ENCODE measurements around the gene TBC1D1. TPM values are rescaled to one million over a fixed set of nuclear protein-coding genes. Genes with fewer than 3 reads are reported as not detected.

The TBC1D1 gene
- polyA plus RNA-seq, 3 donors, result 23.3 to 70.0 (median 31.5) TPM

DNA sequence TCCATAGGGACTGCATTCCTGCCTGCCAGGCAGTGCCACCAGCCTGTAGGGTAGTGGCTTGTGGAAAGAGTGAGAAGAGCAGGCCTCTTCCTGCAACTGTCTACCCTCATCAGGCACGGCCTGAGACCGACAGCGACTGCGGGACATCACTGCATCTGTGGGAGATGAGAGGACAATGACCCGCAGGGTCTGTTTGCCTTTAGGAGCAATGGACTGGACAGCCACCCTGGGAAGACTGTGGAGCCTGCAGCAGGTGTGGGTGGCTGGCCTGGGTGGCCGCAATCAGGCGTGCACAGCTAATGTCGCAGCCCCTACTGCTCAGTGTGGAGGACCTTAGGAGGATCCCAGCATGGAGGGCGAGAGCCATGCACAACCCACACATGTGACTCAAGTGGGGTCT, 297.3 kb downstream of the TBC1D1 start:
- peaks cover 0 to 3% (median 2%) of the 10 kb centered on the region in 3 donors for H3K27me3 Mint-ChIP-seq (ENCODE audit: low read depth in 3 of 3)
- no peak overlapping the region for H3K4me3 ChIP-seq (replicated peaks in 1 of 3; ENCODE audit: low read depth in 2 of 3, low read length in 3 of 3)
- WGBS (ENCODE audit: insufficient coverage), result 92% methylated on average over 9 of the region's 9 CpGs

DNA sequence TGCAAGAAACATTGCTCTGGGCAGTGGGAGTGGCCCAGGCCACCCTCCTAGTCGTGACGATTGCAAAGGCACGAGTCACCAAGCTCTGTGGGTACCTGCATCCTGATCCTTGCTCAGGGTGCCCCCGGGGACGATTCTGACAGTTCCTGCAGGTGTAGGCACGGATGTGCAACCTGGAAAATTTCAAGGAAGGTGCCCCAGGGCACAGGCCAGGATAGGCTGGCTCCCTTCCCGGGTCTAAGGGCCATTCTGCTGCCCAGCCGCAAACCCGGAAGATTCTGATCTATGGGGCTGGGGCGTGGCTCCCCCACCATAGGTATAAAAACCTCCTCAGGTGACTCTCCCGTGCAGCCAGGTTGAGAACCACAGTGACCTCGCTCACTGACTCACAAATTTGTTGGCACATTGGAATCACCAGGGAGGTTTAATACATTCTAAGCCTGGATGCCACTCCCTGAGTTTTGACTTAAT, 297.8 kb downstream of the TBC1D1 start:
- peaks cover 0 to 2% (median 2%) of the 10 kb centered on the region in 3 donors for H3K27me3 Mint-ChIP-seq (ENCODE audit: low read depth in 3 of 3)
- intact Hi-C loops (cut with micrococcal nuclease), result loop anchor here (10.0 kb wide), 1 partner anchor 126 kb away; no protein-coding TSS in a partner anchor

More for the DNA sequence above, 297.3 kb downstream of the TBC1D1 start:
- Histone ChIP-seq H3K36me3 (replicated peaks in 1 of 2; ENCODE audit: control insufficient read depth in 1 of 2, insufficient read depth in 2 of 2, low read length in 2 of 2) (no peaks in the 10 kb centered on the region), H3K79me2 (ENCODE audit: insufficient read depth, low read length) (no peaks in the 10 kb centered on the region), H3K4me2 (replicated peaks; ENCODE audit: extremely low read depth, low read length, poor library complexity, severe bottlenecking) (no peak overlapping the region), H3K4me1 (ENCODE audit: control insufficient read depth in 1 of 2, insufficient read depth in 2 of 2, low read length in 2 of 2) (peaks cover 28 to 30% of the 10 kb centered on the region in 2 donors), H3K27ac (ENCODE audit: low read depth in 1 of 2, low read length in 2 of 2) (no peak overlapping the region), H4K20me1 (ENCODE audit: insufficient read depth, low read length) (no peaks in the 10 kb centered on the region), H3K9ac (ENCODE audit: insufficient read depth, low read length, poor library complexity, severe bottlenecking) (no peak overlapping the region), H3K9me3 (replicated peaks in 1 of 2; ENCODE audit: control insufficient read depth in 1 of 2, insufficient read depth in 1 of 2, low read length in 2 of 2) (no peaks in the 10 kb centered on the region), H2AFZ (ENCODE audit: insufficient read depth, low read depth, low read length, poor library complexity, severe bottlenecking) (no peak overlapping the region), H3K27me3 (ENCODE audit: control insufficient read depth in 2 of 2, insufficient read depth in 2 of 2, low read length in 2 of 2) (no peaks in the 10 kb centered on the region)
- H3K4me3 Mint-ChIP-seq, result no peak overlapping the region
- intact Hi-C loops (cut with micrococcal nuclease), result loop anchor here (10.0 kb wide), 1 partner anchor 127 kb away; no protein-coding TSS in a partner anchor
- no peak overlapping the region for H3K27ac Mint-ChIP-seq
- H3K36me3 Mint-ChIP-seq, result no peaks in the 10 kb centered on the region
- peaks cover 0 to 9% (median 2%) of the 10 kb centered on the region in 7 donors for H3K9me3 Mint-ChIP-seq
- TF ChIP-seq, protein P1, sequence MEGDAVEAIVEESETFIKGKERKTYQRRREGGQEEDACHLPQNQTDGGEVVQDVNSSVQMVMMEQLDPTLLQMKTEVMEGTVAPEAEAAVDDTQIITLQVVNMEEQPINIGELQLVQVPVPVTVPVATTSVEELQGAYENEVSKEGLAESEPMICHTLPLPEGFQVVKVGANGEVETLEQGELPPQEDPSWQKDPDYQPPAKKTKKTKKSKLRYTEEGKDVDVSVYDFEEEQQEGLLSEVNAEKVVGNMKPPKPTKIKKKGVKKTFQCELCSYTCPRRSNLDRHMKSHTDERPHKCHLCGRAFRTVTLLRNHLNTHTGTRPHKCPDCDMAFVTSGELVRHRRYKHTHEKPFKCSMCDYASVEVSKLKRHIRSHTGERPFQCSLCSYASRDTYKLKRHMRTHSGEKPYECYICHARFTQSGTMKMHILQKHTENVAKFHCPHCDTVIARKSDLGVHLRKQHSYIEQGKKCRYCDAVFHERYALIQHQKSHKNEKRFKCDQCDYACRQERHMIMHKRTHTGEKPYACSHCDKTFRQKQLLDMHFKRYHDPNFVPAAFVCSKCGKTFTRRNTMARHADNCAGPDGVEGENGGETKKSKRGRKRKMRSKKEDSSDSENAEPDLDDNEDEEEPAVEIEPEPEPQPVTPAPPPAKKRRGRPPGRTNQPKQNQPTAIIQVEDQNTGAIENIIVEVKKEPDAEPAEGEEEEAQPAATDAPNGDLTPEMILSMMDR (IDR thresholded peaks at IDR 0.05), result no peak
- no peak for DNase-seq
- H3K4me1 Mint-ChIP-seq, result peaks cover 24% of the 10 kb centered on the region

More for the DNA sequence above, 297.8 kb downstream of the TBC1D1 start:
- Histone ChIP-seq H3K9ac (ENCODE audit: insufficient read depth, low read length, poor library complexity, severe bottlenecking) (no peak overlapping the region), H3K4me1 (ENCODE audit: control insufficient read depth in 1 of 2, insufficient read depth in 2 of 2, low read length in 2 of 2) (peaks cover 34 to 36% of the 10 kb centered on the region in 2 donors), H3K4me3 (replicated peaks in 1 of 3; ENCODE audit: low read depth in 2 of 3, low read length in 3 of 3) (no peak overlapping the region), H4K20me1 (ENCODE audit: insufficient read depth, low read length) (no peaks in the 10 kb centered on the region), H3K79me2 (ENCODE audit: insufficient read depth, low read length) (no peaks in the 10 kb centered on the region), H3K4me2 (replicated peaks; ENCODE audit: extremely low read depth, low read length, poor library complexity, severe bottlenecking) (no peak overlapping the region), H3K36me3 (replicated peaks in 1 of 2; ENCODE audit: control insufficient read depth in 1 of 2, insufficient read depth in 2 of 2, low read length in 2 of 2) (no peaks in the 10 kb centered on the region), H3K27me3 (ENCODE audit: control insufficient read depth in 2 of 2, insufficient read depth in 2 of 2, low read length in 2 of 2) (no peaks in the 10 kb centered on the region), H3K9me3 (replicated peaks in 1 of 2; ENCODE audit: control insufficient read depth in 1 of 2, insufficient read depth in 1 of 2, low read length in 2 of 2) (no peaks in the 10 kb centered on the region), H2AFZ (ENCODE audit: insufficient read depth, low read depth, low read length, poor library complexity, severe bottlenecking) (no peak overlapping the region), H3K27ac (ENCODE audit: low read depth in 1 of 2, low read length in 2 of 2) (no peak overlapping the region)
- TF ChIP-seq, protein P1 (IDR thresholded peaks at IDR 0.05), result no peak
- Mint-ChIP-seq H3K9me3 (peaks cover 0 to 6% (median 0%) of the 10 kb centered on the region in 7 donors), H3K4me3 (no peak overlapping the region), H3K4me1 (peaks cover 29% of the 10 kb centered on the region), H3K36me3 (no peaks in the 10 kb centered on the region), H3K27ac (no peak overlapping the region)
- no peak for DNase-seq
- 61% methylated on average over 11 of the region's 12 CpGs for WGBS (ENCODE audit: insufficient coverage)

Other genes with a start within 250 kb of the TBC1D1 start
- 10 to 100 TPM; 13.3 to 30.2 (median 16.2) TPM for gene RELL1, start 204.7 kb upstream of the TBC1D1 start, polyA plus RNA-seq
- 10 to 100 TPM; 17.8 to 48.6 (median 46.2) TPM for gene PGM2, start 64.4 kb upstream of the TBC1D1 start, polyA plus RNA-seq
- gene PTTG2, start 69.3 kb downstream of the TBC1D1 start, polyA plus RNA-seq, result 1 to 10 TPM in 1 of 3 donors, not detected in 2; 2.0 TPM

Data from CD14-positive monocyte (primary cell).